SH-SY5Y (cell line): ENCODE results near the gene ABTB2.

Experiments
- GATA2 ChIP-seq: IDR thresholded peaks from 2 replicates; pipeline ENCODE4 v1.6.1; 2011; ENCODE audit warnings: mild to moderate bottlenecking, low read depth, low read length
- GATA3 ChIP-seq: IDR thresholded peaks from 2 replicates; pipeline ENCODE4 v1.6.1; 2011; ENCODE audit warnings: low read depth, mild to moderate bottlenecking, low read length, moderate library complexity

GRCh38 chr11:34359548-34359891 lies 1.7 kb upstream of the ABTB2 start:
- TF ChIP-seq GATA2: no peak
- no peak for TF ChIP-seq GATA3
